ENCODE measurements around the gene ZC3H4.

- no peak for TF ChIP-seq CTCF (IDR thresholded peaks at IDR 0.05)
- TF ChIP-seq POLR2A (IDR thresholded peaks at IDR 0.05): no peak
These were observed 14.0 kb downstream of the ZC3H4 start for GRCh38 chr19:47099576-47100050.

Measured in heart left ventricle (tissue), 13 donors.